Thoracic aorta (tissue), 2 donors: Measurements from ENCODE around the gene ATRNL1. TPM values are rescaled to one million over a fixed set of nuclear protein-coding genes. Genes with fewer than 3 reads are reported as not detected.

Experiments
- ATAC-seq: fragments of 150-250 bp; one replicate; pipeline ENCODE4 v1.8.0; 2017; ENCODE audit warnings: low read depth; ENCODE audit not compliant: insufficient number of reproducible peaks, low FRiP score
- DNase-seq: peaks from one replicate; pipeline ENCODE4 v3.0.0-alpha.2; 2020; ENCODE audit warnings: low spot score
- H3K27ac ChIP-seq, 2 donors: fragments of 200-600 bp; sonication (generic); 1 replicate in 1 of 2; 2 replicates in 1 of 2; pipeline ENCODE4 v1.5.1; 2016; ENCODE audit warnings: mild to moderate bottlenecking in 2 of 2, moderate library complexity in 2 of 2
- H3K27me3 ChIP-seq: fragments of 200-600 bp; sonication (generic); replicated peaks from 2 replicates; pipeline ENCODE4 v1.6.0; 2016; ENCODE audit warnings: mild to moderate bottlenecking; ENCODE audit not compliant: insufficient read depth
- H3K36me3 ChIP-seq: fragments of 200-600 bp; sonication (generic); one replicate; pipeline ENCODE4 v1.5.1; 2016
- H3K4me1 ChIP-seq, 2 donors: fragments of 200-600 bp; sonication (generic); 1 replicate in 1 of 2; 2 replicates in 1 of 2; pipeline versions ENCODE4 v1.5.1 to v1.6.0; 2016; ENCODE audit warnings: low read depth in 2 of 2, mild to moderate bottlenecking in 1 of 2; ENCODE audit not compliant: control insufficient read depth in 1 of 2
- H3K4me3 ChIP-seq: fragments of 200-600 bp; sonication (generic); 2 replicates; pipeline ENCODE4 v1.5.1; 2016; ENCODE audit warnings: mild to moderate bottlenecking
- H3K9me3 ChIP-seq: fragments of 200-600 bp; sonication (generic); 2 replicates; pipeline ENCODE4 v1.5.1; 2016
- total RNA-seq, 2 donors: library from RNA; depleted of rRNA; stranded (reverse); fragments of >200 nt; gene quantifications; one replicate each; pipeline versions ENCODE4 v1.1.0 to v1.2.3, GENCODE V29; 2016
- TF ChIP-seq, protein P1 (sequence below): fragments of 200-600 bp; sonication (generic); IDR thresholded peaks from one replicate; pipeline ENCODE4 v1.5.1; 2019; ENCODE audit warnings: antibody characterized with exemption

The ATRNL1 gene
- total RNA-seq, 2 donors from 2014 or later = 24.6 to 57.4 TPM

DNA sequence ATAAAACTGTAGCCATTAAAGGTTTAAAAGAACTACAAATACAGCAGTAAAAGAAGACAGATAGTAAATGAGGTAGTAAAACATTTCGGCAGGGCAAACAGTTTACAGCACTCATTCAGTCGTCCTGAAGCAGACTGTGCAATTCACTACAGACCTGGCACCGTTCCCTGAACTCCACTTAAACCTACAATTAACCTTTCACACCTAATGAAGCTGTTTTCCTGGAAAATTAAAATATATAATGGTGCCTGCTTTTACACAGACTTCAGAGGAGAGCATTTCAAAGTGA lies 844.5 kb downstream of the ATRNL1 start:
- no peak for ATAC-seq
- no peaks in the 10 kb centered on the region for H3K9me3 ChIP-seq
- TF ChIP-seq, protein P1, sequence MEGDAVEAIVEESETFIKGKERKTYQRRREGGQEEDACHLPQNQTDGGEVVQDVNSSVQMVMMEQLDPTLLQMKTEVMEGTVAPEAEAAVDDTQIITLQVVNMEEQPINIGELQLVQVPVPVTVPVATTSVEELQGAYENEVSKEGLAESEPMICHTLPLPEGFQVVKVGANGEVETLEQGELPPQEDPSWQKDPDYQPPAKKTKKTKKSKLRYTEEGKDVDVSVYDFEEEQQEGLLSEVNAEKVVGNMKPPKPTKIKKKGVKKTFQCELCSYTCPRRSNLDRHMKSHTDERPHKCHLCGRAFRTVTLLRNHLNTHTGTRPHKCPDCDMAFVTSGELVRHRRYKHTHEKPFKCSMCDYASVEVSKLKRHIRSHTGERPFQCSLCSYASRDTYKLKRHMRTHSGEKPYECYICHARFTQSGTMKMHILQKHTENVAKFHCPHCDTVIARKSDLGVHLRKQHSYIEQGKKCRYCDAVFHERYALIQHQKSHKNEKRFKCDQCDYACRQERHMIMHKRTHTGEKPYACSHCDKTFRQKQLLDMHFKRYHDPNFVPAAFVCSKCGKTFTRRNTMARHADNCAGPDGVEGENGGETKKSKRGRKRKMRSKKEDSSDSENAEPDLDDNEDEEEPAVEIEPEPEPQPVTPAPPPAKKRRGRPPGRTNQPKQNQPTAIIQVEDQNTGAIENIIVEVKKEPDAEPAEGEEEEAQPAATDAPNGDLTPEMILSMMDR = no peak
- peaks cover 0 to 7% of the 10 kb centered on the region in 2 donors for H3K4me1 ChIP-seq
- DNase-seq = no peak
- no peaks in the 10 kb centered on the region for H3K27me3 ChIP-seq
- H3K36me3 ChIP-seq = no peaks in the 10 kb centered on the region
- no peak overlapping the region for H3K4me3 ChIP-seq
- H3K27ac ChIP-seq = no peak overlapping the region

DNA sequence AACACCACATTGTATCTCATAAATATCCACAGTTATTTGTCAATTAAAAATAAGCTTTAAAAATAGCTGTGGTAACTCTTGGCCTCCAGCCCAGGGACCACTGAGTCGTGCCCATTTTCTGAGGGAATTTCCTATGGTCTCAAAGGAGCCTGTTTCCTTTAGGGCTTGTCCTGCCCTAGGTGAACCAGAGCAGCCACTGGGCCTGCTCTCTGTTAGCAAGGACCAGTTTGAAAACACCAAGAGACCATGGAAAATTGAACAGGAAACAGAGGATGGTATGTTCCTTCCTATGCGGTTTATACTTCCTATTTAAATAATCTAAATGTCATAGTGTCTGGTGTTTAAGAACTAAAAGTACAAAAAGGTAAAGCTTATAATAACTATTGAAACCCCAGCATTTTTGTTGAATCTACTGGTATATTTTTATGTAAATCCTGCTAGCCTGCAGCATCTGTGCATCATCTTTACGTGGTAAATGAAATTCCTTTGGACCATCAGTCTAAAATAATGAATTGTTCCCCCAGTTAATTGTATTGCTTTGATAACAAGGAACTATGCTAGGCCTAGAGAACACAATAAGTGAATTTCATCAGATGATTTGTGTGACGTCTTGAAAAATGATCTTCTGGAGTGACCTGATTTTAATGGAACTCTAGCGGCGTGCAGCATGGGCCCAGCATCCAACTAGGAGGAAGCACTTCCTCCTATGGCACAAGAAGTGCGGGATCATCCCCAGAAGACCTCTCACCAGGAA lies 846.1 kb downstream of the ATRNL1 start:
- no peak overlapping the region for H3K27ac ChIP-seq
- H3K27me3 ChIP-seq = no peaks in the 10 kb centered on the region
- H3K36me3 ChIP-seq = no peaks in the 10 kb centered on the region
- no peak overlapping the region for H3K4me3 ChIP-seq
- TF ChIP-seq, protein P1 = no peak
- DNase-seq (no peak), ATAC-seq (no peak)
- H3K4me1 ChIP-seq = peaks cover 0 to 7% of the 10 kb centered on the region in 2 donors
- H3K9me3 ChIP-seq = no peaks in the 10 kb centered on the region

DNA sequence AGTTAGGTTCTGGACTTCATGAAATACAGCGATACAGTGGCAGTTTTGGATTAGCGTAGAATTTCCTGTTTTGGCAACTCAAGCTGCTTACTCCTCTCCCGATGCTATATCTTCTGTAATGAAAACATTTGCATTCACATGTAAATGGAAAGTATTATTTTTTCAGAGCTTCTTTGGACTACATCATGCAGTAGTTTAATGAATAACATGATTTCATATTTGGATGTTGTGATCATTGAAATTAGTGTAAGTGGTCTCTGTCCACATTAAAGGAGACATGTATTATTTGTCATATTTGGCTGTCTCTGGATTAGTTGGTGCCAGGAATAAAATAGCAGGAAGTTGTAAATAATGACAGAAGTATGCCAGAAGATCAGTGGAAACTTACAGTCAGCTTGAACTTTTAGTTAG lies 848.2 kb downstream of the ATRNL1 start:
- TF ChIP-seq, protein P1 = no peak
- no peak for DNase-seq
- Histone ChIP-seq H3K27me3 (no peaks in the 10 kb centered on the region), H3K4me1 (peaks cover 0 to 7% of the 10 kb centered on the region in 2 donors), H3K27ac (no peak overlapping the region), H3K9me3 (no peaks in the 10 kb centered on the region), H3K4me3 (no peak overlapping the region), H3K36me3 (no peaks in the 10 kb centered on the region)
- ATAC-seq = no peak

DNA sequence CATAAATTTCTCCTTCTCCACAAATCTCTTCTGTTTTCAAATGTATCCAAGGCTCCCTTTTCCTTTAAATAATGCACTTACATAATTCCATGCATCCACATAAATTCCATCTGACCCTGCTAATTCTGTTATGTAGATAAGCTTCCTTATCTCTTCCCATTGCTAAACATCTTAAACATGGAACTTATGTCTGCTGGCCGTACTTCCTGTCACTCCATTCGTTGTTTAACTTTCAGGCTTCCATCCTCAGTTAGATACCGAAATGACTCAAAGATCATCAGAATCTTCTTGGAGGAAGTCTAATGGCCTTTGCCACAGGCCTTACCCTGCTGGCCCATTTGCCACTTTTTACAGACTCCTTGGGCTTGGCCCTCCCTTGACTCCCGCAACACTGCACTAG lies 848.9 kb downstream of the ATRNL1 start:
- TF ChIP-seq, protein P1 = no peak
- no peak for ATAC-seq

DNA sequence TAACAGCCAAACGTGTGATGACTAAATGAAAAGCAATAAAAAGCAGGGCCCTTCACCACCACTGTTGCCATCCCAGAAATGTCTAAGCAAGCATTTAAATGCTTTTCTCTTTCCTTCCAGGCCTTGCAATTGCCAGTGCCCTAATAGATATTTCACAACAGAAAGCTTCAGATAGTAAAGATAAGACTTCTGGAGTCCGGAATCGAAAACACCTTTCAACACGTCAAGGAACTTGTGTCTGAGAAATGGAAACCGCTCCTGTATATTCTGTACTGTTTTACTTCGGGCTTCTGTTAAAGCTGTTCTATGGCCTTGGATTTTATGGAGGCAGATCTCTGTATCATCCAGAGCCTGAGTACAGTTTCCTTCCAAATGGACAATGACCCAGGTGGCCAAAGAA lies 851.4 kb downstream of the ATRNL1 start:
- Histone ChIP-seq H3K4me3 (no peak overlapping the region), H3K27ac (no peak overlapping the region), H3K9me3 (no peaks in the 10 kb centered on the region), H3K4me1 (no peaks in the 10 kb centered on the region), H3K36me3 (no peaks in the 10 kb centered on the region), H3K27me3 (no peaks in the 10 kb centered on the region)
- TF ChIP-seq, protein P1 = no peak
- DNase-seq (no peak), ATAC-seq (no peak)

More for the DNA sequence above, 848.9 kb downstream of the ATRNL1 start:
- H3K27ac ChIP-seq = no peak overlapping the region
- H3K4me3 ChIP-seq = no peak overlapping the region
- peaks cover 0 to 4% of the 10 kb centered on the region in 2 donors for H3K4me1 ChIP-seq
- DNase-seq = no peak
- no peaks in the 10 kb centered on the region for H3K27me3 ChIP-seq
- H3K9me3 ChIP-seq = no peaks in the 10 kb centered on the region
- H3K36me3 ChIP-seq = no peaks in the 10 kb centered on the region
